ENCODE results near the gene CPNE8.

Gene CPNE8

GRCh38 chr12:38711054-38711453 lies 194.3 kb downstream of the CPNE8 start:
- no peak overlapping the region for H3K4me3 ChIP-seq (ENCODE audit: low read depth in 1 of 5, low read length in 5 of 5)
- H3K9ac ChIP-seq (ENCODE audit: low read length in 5 of 5), result no peak overlapping the region
- peaks cover 0 to 4% (median 0%) of the 10 kb centered on the region in 5 donors for H3K4me1 ChIP-seq (ENCODE audit: control insufficient read depth in 5 of 5, insufficient read depth in 5 of 5, low read length in 5 of 5)
- no peaks in the 10 kb centered on the region for H3K27me3 ChIP-seq (ENCODE audit: control insufficient read depth in 5 of 5, insufficient read depth in 4 of 5, low read length in 5 of 5)
- no peak overlapping the region for H3K27ac ChIP-seq (ENCODE audit: low read depth, low read length)
- no peaks in the 10 kb centered on the region for H3K9me3 ChIP-seq (ENCODE audit: control insufficient read depth in 5 of 5, low read length in 5 of 5)
- H3K36me3 ChIP-seq (ENCODE audit: control insufficient read depth in 5 of 5, insufficient read depth in 5 of 5, low read length in 5 of 5), result no peaks in the 10 kb centered on the region

- H3K4me3 ChIP-seq (ENCODE audit: low read depth in 1 of 5, low read length in 5 of 5), result no peak overlapping the region
- H3K9ac ChIP-seq (ENCODE audit: low read length in 5 of 5), result no peak overlapping the region
- no peaks in the 10 kb centered on the region for H3K27me3 ChIP-seq (ENCODE audit: control insufficient read depth in 5 of 5, insufficient read depth in 4 of 5, low read length in 5 of 5)
- H3K36me3 ChIP-seq (ENCODE audit: control insufficient read depth in 5 of 5, insufficient read depth in 5 of 5, low read length in 5 of 5), result no peaks in the 10 kb centered on the region
- no peaks in the 10 kb centered on the region for H3K9me3 ChIP-seq (ENCODE audit: control insufficient read depth in 5 of 5, low read length in 5 of 5)
- H3K27ac ChIP-seq (ENCODE audit: low read depth, low read length), result no peak overlapping the region
- peaks cover 0 to 4% (median 0%) of the 10 kb centered on the region in 5 donors for H3K4me1 ChIP-seq (ENCODE audit: control insufficient read depth in 5 of 5, insufficient read depth in 5 of 5, low read length in 5 of 5)
Observed at GRCh38 chr12:38708466-38708865, 196.9 kb downstream of the CPNE8 start.

DNA sequence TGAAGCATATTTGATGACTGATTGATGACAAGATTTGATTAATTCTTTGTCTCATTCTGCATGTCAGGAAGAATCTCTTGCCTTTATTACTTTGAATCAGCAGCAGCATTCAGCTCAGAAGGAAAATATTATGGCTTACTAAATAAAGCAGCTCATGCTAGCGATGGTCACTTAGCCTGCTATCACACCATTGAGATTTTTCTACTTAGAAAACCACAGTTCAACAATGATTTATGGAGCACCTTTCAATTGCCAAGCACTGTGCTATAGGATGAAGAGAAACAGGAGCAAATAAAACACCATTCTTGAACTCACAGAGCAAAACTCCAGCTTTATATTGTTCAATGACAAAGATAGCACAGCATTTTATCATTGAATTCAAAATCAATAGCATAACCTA lies 197.7 kb downstream of the CPNE8 start:
- Histone ChIP-seq H3K36me3 (ENCODE audit: control insufficient read depth in 5 of 5, insufficient read depth in 5 of 5, low read length in 5 of 5) (no peaks in the 10 kb centered on the region), H3K4me1 (ENCODE audit: control insufficient read depth in 5 of 5, insufficient read depth in 5 of 5, low read length in 5 of 5) (peaks cover 0 to 4% (median 0%) of the 10 kb centered on the region in 5 donors), H3K27ac (ENCODE audit: low read depth, low read length) (no peak overlapping the region), H3K27me3 (ENCODE audit: control insufficient read depth in 5 of 5, insufficient read depth in 4 of 5, low read length in 5 of 5) (no peaks in the 10 kb centered on the region), H3K9me3 (ENCODE audit: control insufficient read depth in 5 of 5, low read length in 5 of 5) (no peaks in the 10 kb centered on the region), H3K9ac (ENCODE audit: low read length in 5 of 5) (no peak overlapping the region), H3K4me3 (ENCODE audit: low read depth in 1 of 5, low read length in 5 of 5) (no peak overlapping the region)

DNA sequence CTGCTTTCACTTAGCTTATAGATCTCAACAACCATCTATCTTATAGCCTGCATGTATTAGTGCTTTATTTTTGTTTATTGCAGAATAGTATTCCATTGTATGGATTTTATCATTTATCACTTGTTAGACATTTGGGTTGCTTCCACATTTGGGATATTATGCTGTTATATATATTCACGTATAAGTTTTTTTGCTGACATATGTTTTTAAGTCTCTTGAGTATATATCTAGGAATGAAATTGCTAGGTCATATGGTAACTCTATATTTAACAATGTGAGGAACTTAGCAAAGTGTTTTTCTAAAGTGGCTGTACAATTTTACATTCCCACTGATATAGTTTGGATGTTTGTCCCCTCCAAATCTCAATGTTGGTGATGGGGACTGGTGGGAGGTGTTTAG lies 208.1 kb downstream of the CPNE8 start:
- Histone ChIP-seq H3K9ac (ENCODE audit: low read length in 5 of 5) (no peak overlapping the region), H3K4me1 (ENCODE audit: control insufficient read depth in 5 of 5, insufficient read depth in 5 of 5, low read length in 5 of 5) (no peaks in the 10 kb centered on the region), H3K27me3 (ENCODE audit: control insufficient read depth in 5 of 5, insufficient read depth in 4 of 5, low read length in 5 of 5) (no peaks in the 10 kb centered on the region), H3K36me3 (ENCODE audit: control insufficient read depth in 5 of 5, insufficient read depth in 5 of 5, low read length in 5 of 5) (peaks cover 0 to 5% (median 0%) of the 10 kb centered on the region in 5 donors), H3K9me3 (ENCODE audit: control insufficient read depth in 5 of 5, low read length in 5 of 5) (no peaks in the 10 kb centered on the region), H3K4me3 (ENCODE audit: low read depth in 1 of 5, low read length in 5 of 5) (no peak overlapping the region), H3K27ac (ENCODE audit: low read depth, low read length) (no peak overlapping the region)

DNA sequence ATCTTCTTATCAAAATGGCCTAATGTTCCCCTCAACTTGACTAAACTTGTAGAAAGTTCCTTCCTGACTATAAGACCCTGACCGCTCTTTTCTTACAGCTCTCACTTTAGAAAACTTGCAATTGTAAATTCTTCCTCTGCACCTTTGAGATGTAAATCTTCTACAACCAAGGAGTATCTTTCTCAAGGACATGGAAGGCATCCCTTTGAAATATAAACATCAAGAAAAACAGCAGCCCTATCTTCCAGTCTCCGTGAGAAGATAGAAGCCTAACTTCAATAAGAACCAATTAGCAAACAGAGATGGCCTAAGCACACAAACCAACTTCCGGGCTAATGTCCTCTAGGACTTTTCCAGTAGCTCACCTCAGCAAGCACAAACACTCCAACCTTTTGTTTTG lies 210.3 kb downstream of the CPNE8 start:
- Histone ChIP-seq H3K4me3 (ENCODE audit: low read depth in 1 of 5, low read length in 5 of 5) (no peak overlapping the region), H3K36me3 (ENCODE audit: control insufficient read depth in 5 of 5, insufficient read depth in 5 of 5, low read length in 5 of 5) (peaks cover 0 to 10% (median 0%) of the 10 kb centered on the region in 5 donors), H3K4me1 (ENCODE audit: control insufficient read depth in 5 of 5, insufficient read depth in 5 of 5, low read length in 5 of 5) (no peaks in the 10 kb centered on the region), H3K27me3 (ENCODE audit: control insufficient read depth in 5 of 5, insufficient read depth in 4 of 5, low read length in 5 of 5) (no peaks in the 10 kb centered on the region), H3K27ac (ENCODE audit: low read depth, low read length) (no peak overlapping the region), H3K9me3 (ENCODE audit: control insufficient read depth in 5 of 5, low read length in 5 of 5) (no peaks in the 10 kb centered on the region), H3K9ac (ENCODE audit: low read length in 5 of 5) (no peak overlapping the region)

DNA sequence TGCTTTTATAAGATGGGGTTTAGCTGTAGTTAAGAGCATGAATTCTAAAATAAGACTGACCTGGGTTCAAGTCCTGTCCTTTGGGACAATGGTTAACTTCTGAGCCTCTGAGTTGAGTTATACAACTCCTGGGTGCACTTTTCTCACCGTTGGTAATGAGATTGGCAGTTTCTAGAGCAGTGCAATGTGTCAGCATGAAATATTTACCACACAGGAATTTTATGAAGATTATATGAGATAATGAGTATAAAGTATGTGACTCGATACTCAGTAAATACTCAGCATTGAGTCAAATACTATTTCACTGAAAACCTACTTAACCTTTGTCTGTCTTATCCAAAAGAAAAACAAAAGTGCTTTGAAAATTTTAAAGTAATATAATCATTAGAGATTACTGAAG lies 214.2 kb downstream of the CPNE8 start:
- H3K4me1 ChIP-seq (ENCODE audit: control insufficient read depth in 5 of 5, insufficient read depth in 5 of 5, low read length in 5 of 5), result no peaks in the 10 kb centered on the region
- no peaks in the 10 kb centered on the region for H3K27me3 ChIP-seq (ENCODE audit: control insufficient read depth in 5 of 5, insufficient read depth in 4 of 5, low read length in 5 of 5)
- no peak overlapping the region for H3K9ac ChIP-seq (ENCODE audit: low read length in 5 of 5)
- peaks cover 0 to 14% (median 3%) of the 10 kb centered on the region in 5 donors for H3K36me3 ChIP-seq (ENCODE audit: control insufficient read depth in 5 of 5, insufficient read depth in 5 of 5, low read length in 5 of 5)
- no peak overlapping the region for H3K27ac ChIP-seq (ENCODE audit: low read depth, low read length)
- peaks cover 0 to 6% (median 4%) of the 10 kb centered on the region in 5 donors for H3K9me3 ChIP-seq (ENCODE audit: control insufficient read depth in 5 of 5, low read length in 5 of 5)
- no peak overlapping the region for H3K4me3 ChIP-seq (ENCODE audit: low read depth in 1 of 5, low read length in 5 of 5)

DNA sequence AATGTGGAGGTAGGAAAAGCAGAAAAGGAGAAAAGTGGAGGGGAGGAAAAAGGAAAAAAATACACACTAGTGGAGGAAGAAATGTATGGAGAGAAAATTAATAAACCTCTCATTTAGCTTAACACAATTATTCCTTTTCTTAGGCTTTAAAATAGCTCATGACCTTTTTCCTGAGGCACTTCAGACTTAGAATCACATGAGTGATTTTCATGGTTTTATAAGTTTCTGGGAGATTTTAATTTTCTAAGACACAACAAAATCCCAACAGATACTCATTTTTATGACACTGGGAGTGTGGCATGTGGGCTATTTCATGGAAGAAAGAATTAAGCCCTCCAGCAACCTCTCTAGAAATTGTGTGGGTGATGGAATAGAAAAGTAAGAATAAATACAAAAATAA lies 214.7 kb downstream of the CPNE8 start:
- H3K9me3 ChIP-seq (ENCODE audit: control insufficient read depth in 5 of 5, low read length in 5 of 5), result peaks cover 0 to 7% (median 4%) of the 10 kb centered on the region in 5 donors
- H3K4me1 ChIP-seq (ENCODE audit: control insufficient read depth in 5 of 5, insufficient read depth in 5 of 5, low read length in 5 of 5), result no peaks in the 10 kb centered on the region
- no peak overlapping the region for H3K4me3 ChIP-seq (ENCODE audit: low read depth in 1 of 5, low read length in 5 of 5)
- H3K27ac ChIP-seq (ENCODE audit: low read depth, low read length), result no peak overlapping the region
- H3K9ac ChIP-seq (ENCODE audit: low read length in 5 of 5), result no peak overlapping the region
- H3K36me3 ChIP-seq (ENCODE audit: control insufficient read depth in 5 of 5, insufficient read depth in 5 of 5, low read length in 5 of 5), result peaks cover 0 to 14% (median 3%) of the 10 kb centered on the region in 5 donors
- H3K27me3 ChIP-seq (ENCODE audit: control insufficient read depth in 5 of 5, insufficient read depth in 4 of 5, low read length in 5 of 5), result no peaks in the 10 kb centered on the region

DNA sequence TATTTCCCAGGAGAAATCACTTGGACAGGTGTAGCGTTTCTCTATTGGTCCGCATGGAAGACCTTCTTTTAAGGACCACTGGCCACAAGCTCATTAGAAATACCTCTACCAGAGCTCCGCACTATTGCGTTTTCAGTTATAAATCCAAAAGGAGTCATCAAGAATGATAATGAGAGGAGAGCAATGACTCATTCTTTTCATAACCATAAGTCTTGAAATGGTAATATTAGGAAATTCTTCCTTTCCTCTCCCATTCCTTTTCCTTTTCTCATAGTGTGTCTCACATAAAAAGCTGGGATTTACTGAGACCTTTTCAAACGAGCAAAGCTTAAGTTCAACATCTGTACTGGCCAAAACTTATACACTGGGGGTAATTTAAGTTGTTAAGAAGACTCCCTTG lies 215.7 kb downstream of the CPNE8 start:
- peaks cover 2 to 14% (median 6%) of the 10 kb centered on the region in 5 donors for H3K36me3 ChIP-seq (ENCODE audit: control insufficient read depth in 5 of 5, insufficient read depth in 5 of 5, low read length in 5 of 5)
- no peaks in the 10 kb centered on the region for H3K27me3 ChIP-seq (ENCODE audit: control insufficient read depth in 5 of 5, insufficient read depth in 4 of 5, low read length in 5 of 5)
- H3K9ac ChIP-seq (ENCODE audit: low read length in 5 of 5), result no peak overlapping the region
- H3K4me1 ChIP-seq (ENCODE audit: control insufficient read depth in 5 of 5, insufficient read depth in 5 of 5, low read length in 5 of 5), result no peaks in the 10 kb centered on the region
- peaks cover 0 to 7% (median 4%) of the 10 kb centered on the region in 5 donors for H3K9me3 ChIP-seq (ENCODE audit: control insufficient read depth in 5 of 5, low read length in 5 of 5)
- H3K4me3 ChIP-seq (ENCODE audit: low read depth in 1 of 5, low read length in 5 of 5), result no peak overlapping the region
- H3K27ac ChIP-seq (ENCODE audit: low read depth, low read length), result no peak overlapping the region

DNA sequence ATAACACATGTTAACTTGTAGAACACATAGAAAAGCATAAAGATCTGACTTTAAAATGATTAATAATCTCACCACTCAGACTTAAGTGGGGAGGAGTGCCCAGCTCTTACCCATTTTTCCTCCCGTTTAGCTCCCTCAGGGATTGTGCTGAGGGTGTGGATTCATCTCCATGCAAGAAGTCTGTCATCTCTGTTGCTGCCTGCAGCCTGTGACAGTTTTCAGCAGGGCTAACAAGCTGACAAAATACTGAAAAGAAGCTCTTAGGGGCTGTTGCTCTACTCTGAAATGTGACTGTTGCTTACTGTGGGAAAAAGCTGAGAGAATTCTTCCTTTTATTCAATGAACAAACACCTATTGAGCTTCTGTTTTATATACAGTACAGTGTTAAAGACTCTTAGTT lies 216.2 kb downstream of the CPNE8 start:
- no peak overlapping the region for H3K9ac ChIP-seq (ENCODE audit: low read length in 5 of 5)
- H3K27me3 ChIP-seq (ENCODE audit: control insufficient read depth in 5 of 5, insufficient read depth in 4 of 5, low read length in 5 of 5), result no peaks in the 10 kb centered on the region
- H3K9me3 ChIP-seq (ENCODE audit: control insufficient read depth in 5 of 5, low read length in 5 of 5), result peaks cover 0 to 7% (median 4%) of the 10 kb centered on the region in 5 donors

DNA sequence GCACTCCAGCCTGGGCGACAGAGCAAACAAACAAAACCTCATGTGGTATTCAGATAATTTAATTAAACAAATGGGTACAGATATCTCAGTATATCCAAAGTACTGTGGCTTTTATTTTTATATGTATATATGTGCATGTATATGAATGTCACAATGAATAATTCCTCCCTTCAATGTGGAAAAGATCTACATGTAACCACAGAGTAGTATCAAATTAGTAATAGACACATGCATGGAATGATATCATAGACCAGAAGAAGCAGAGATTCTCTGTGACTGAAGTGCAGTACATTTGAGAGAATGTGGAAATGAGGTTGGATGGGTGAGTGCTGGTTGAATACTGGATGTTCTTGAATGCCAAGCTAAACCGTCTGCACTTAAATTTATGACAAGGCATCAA lies 222.9 kb downstream of the CPNE8 start:
- Histone ChIP-seq H3K27ac (ENCODE audit: low read depth, low read length) (no peak overlapping the region), H3K9ac (ENCODE audit: low read length in 5 of 5) (no peak overlapping the region), H3K36me3 (ENCODE audit: control insufficient read depth in 5 of 5, insufficient read depth in 5 of 5, low read length in 5 of 5) (peaks cover 2 to 14% (median 5%) of the 10 kb centered on the region in 5 donors), H3K4me1 (ENCODE audit: control insufficient read depth in 5 of 5, insufficient read depth in 5 of 5, low read length in 5 of 5) (no peaks in the 10 kb centered on the region), H3K4me3 (ENCODE audit: low read depth in 1 of 5, low read length in 5 of 5) (no peak overlapping the region), H3K27me3 (ENCODE audit: control insufficient read depth in 5 of 5, insufficient read depth in 4 of 5, low read length in 5 of 5) (no peaks in the 10 kb centered on the region), H3K9me3 (ENCODE audit: control insufficient read depth in 5 of 5, low read length in 5 of 5) (peaks cover 0 to 7% (median 4%) of the 10 kb centered on the region in 5 donors)

More for the DNA sequence above, 216.2 kb downstream of the CPNE8 start:
- Histone ChIP-seq H3K27ac (ENCODE audit: low read depth, low read length) (no peak overlapping the region), H3K4me1 (ENCODE audit: control insufficient read depth in 5 of 5, insufficient read depth in 5 of 5, low read length in 5 of 5) (no peaks in the 10 kb centered on the region), H3K4me3 (ENCODE audit: low read depth in 1 of 5, low read length in 5 of 5) (no peak overlapping the region), H3K36me3 (ENCODE audit: control insufficient read depth in 5 of 5, insufficient read depth in 5 of 5, low read length in 5 of 5) (peaks cover 2 to 14% (median 8%) of the 10 kb centered on the region in 5 donors)

GRCh38 chr12:38669530-38669929 lies 235.9 kb downstream of the CPNE8 start:
- H3K4me3 ChIP-seq (ENCODE audit: low read depth in 1 of 5, low read length in 5 of 5), result no peak overlapping the region
- no peaks in the 10 kb centered on the region for H3K4me1 ChIP-seq (ENCODE audit: control insufficient read depth in 5 of 5, insufficient read depth in 5 of 5, low read length in 5 of 5)
- H3K9me3 ChIP-seq (ENCODE audit: control insufficient read depth in 5 of 5, low read length in 5 of 5), result no peaks in the 10 kb centered on the region
- H3K27me3 ChIP-seq (ENCODE audit: control insufficient read depth in 5 of 5, insufficient read depth in 4 of 5, low read length in 5 of 5), result no peaks in the 10 kb centered on the region
- H3K36me3 ChIP-seq (ENCODE audit: control insufficient read depth in 5 of 5, insufficient read depth in 5 of 5, low read length in 5 of 5), result peaks cover 0 to 18% (median 13%) of the 10 kb centered on the region in 5 donors
- no peak overlapping the region for H3K27ac ChIP-seq (ENCODE audit: low read depth, low read length)
- no peak overlapping the region for H3K9ac ChIP-seq (ENCODE audit: low read length in 5 of 5)

All from subcutaneous abdominal adipose tissue (tissue), 5 donors.